Measurements from ENCODE around the gene TNFRSF19. TPM values are rescaled to one million over a fixed set of nuclear protein-coding genes. Genes with fewer than 3 reads are reported as not detected.

TNFRSF19 gene
- total and polyA plus RNA-seq, 2 of the 8 experiments (the other 6 are each of a cell fraction or from before 2014, with no cell fraction given), result 0.50 to 0.95 TPM

- no peaks in the 10 kb centered on the region for H3K36me3 ChIP-seq (ENCODE audit: control insufficient read depth in 2 of 4, insufficient read depth in 4 of 4, low read length in 3 of 4)
- H2BK5ac ChIP-seq (ENCODE audit: low read depth, low read length), result no peak overlapping the region
- no peak overlapping the region for H3K23ac ChIP-seq (ENCODE audit: insufficient read length)
- H3K79me1 ChIP-seq (ENCODE audit: low read depth, low read length), result no peaks in the 10 kb centered on the region
- no peak overlapping the region for H2AK5ac ChIP-seq (ENCODE audit: low read depth, low read length)
- H3K14ac ChIP-seq (ENCODE audit: insufficient read length), result no peak overlapping the region
- no peaks in the 10 kb centered on the region for H4K20me1 ChIP-seq (replicated peaks in 1 of 2; ENCODE audit: control insufficient read depth in 1 of 2, insufficient read depth in 2 of 2, low read length in 2 of 2)
- H3K23me2 ChIP-seq (ENCODE audit: low read depth, low read length), result no peaks in the 10 kb centered on the region
- 88% methylated on average over 4 of the region's 4 CpGs; no CpG with 5 or more reads in 1 of the 2 experiments for WGBS, 2 experiments (ENCODE audit: extremely low coverage in 1 of 2, insufficient coverage in 1 of 2, insufficient read length in 1 of 2, insufficient replicate concordance in 2 of 2, low coverage in 1 of 2, low lambda C conversion rate in 2 of 2, missing lambda C conversion rate in 1 of 2)
- no peak overlapping the region for H4K91ac ChIP-seq (replicated peaks; ENCODE audit: insufficient read length, low read length)
- H2BK20ac ChIP-seq (ENCODE audit: low read length), result no peak overlapping the region
- FAIRE-seq (no peak), DNase-seq (ENCODE audit: low read depth in 1 of 2, low spot score in 2 of 2) (no peak)
- H4K5ac ChIP-seq (ENCODE audit: insufficient read length, low read depth, low read length), result no peak overlapping the region
- peaks cover 0 to 20% (median 8%) of the 10 kb centered on the region in 4 experiments for H3K4me1 ChIP-seq (replicated peaks in 1 of 4; ENCODE audit: control insufficient read depth in 3 of 4, insufficient read depth in 4 of 4, low read length in 3 of 4)
- H3K18ac ChIP-seq (ENCODE audit: extremely low read depth, low read length), result no peak overlapping the region
- POLR2A ChIA-PET (ENCODE audit: partially characterized antibody), result no interaction called here
- no peak overlapping the region for H2AFZ ChIP-seq (ENCODE audit: low read length)
- H3K4me2 ChIP-seq (ENCODE audit: insufficient read depth in 1 of 2, low read depth in 2 of 2, low read length in 2 of 2), result no peak overlapping the region
- H3K27ac ChIP-seq (ENCODE audit: low read depth, low read length), result no peak overlapping the region
- no peak overlapping the region for H3K4me3 ChIP-seq (ENCODE audit: extremely low read depth in 1 of 4, insufficient read depth in 2 of 4, low read depth in 3 of 4, low read length in 4 of 4)
- H3K9ac ChIP-seq (replicated peaks in 1 of 4; ENCODE audit: extremely low read depth in 1 of 4, low read depth in 3 of 4, low read length in 3 of 4), result no peak overlapping the region
- no peak overlapping the region for H3K56ac ChIP-seq (replicated peaks; ENCODE audit: insufficient read length, low read depth, low read length)
- no peak overlapping the region for H2BK12ac ChIP-seq (ENCODE audit: low read depth, low read length)
- no peak overlapping the region for H3K4ac ChIP-seq (replicated peaks; ENCODE audit: insufficient read length, low read depth, low read length)
- no peak overlapping the region for H4K8ac ChIP-seq (ENCODE audit: extremely low read depth, insufficient read depth, low read length)
- CTCF ChIA-PET (ENCODE audit: partially characterized antibody), result no interaction called here
- H3K79me2 ChIP-seq (ENCODE audit: control insufficient read depth in 1 of 2, insufficient read depth in 2 of 2, low read length in 2 of 2), result no peaks in the 10 kb centered on the region
- H2BK15ac ChIP-seq (ENCODE audit: low read length), result no peak overlapping the region
- H2BK120ac ChIP-seq (replicated peaks; ENCODE audit: low read depth, low read length), result no peak overlapping the region
- H3K9me3 ChIP-seq (ENCODE audit: insufficient read depth in 2 of 2, low read depth in 1 of 2, low read length in 1 of 2), result 0 out of 4 replicates have a peak, but pooled peaks cover 0 to 2% of the 10 kb centered on the region in 2 experiments
- no peaks in the 10 kb centered on the region for H3K27me3 ChIP-seq (replicated peaks in 1 of 4; ENCODE audit: control insufficient read depth in 3 of 4, extremely low read depth in 1 of 4, insufficient read depth in 3 of 4, low read length in 3 of 4)
- TF ChIP-seq EZH2 (IDR thresholded peaks at IDR 0.05; ENCODE audit: low read depth, low read length, severe bottlenecking) (no peak), JUND (IDR thresholded peaks at IDR 0.05; ENCODE audit: low read length) (no peak), ZNF274 (IDR thresholded peaks at IDR 0.05; ENCODE audit: borderline replicate concordance, extremely low read depth, low read length) (no peak), JUN (IDR thresholded peaks at IDR 0.05; ENCODE audit: low read depth, low read length) (no peak), FOSL1 (IDR thresholded peaks at IDR 0.05; ENCODE audit: insufficient read depth, low read depth, low read length) (no peak), BCL11A (IDR thresholded peaks at IDR 0.05; ENCODE audit: low read depth in 2 of 2, low read length in 2 of 2) (no peak), CTCF (IDR thresholded peaks at IDR 0.05; ENCODE audit: control extremely low read depth in 1 of 3, insufficient read depth in 1 of 3, low read depth in 1 of 3, low read length in 3 of 3) (no peak), SIRT6 (IDR thresholded peaks at IDR 0.05; ENCODE audit: low read length) (no peak), CBX8 (IDR thresholded peaks at IDR 0.05; ENCODE audit: borderline replicate concordance, low read depth, low read length) (no peak), BACH1 (IDR thresholded peaks at IDR 0.05; ENCODE audit: low read length) (no peak), POLR2A (IDR thresholded peaks at IDR 0.05; ENCODE audit: control extremely low read depth in 1 of 2, low read depth in 2 of 2, low read length in 2 of 2) (no peak), RNF2 (IDR thresholded peaks at IDR 0.05; ENCODE audit: borderline replicate concordance, low read depth, low read length, missing control alignments, poor library complexity, severe bottlenecking) (no peak)
Measured at GRCh38 chr13:23642110-23642509, 71.9 kb downstream of the TNFRSF19 start.
